CD4-positive, alpha-beta T cell (primary cell): ENCODE results near the gene HBEGF. TPM values are rescaled to one million over a fixed set of nuclear protein-coding genes. Genes with fewer than 3 reads are reported as not detected.

Experiments
- ATAC-seq: fragments of 200-7000 bp; cut with Tn5 transposase; one replicate; pipeline ENCODE4 v1.10.0; 2022; ENCODE audit warnings: mild to moderate bottlenecking; ENCODE audit not compliant: poor library complexity
- CTCF ChIA-PET: fragments of 350-600 bp; sonication (Branson Sonifier 250); formaldehyde crosslinking; loops from one replicate; lab custom pipeline; 2021; ENCODE audit warnings: antibody characterized with exemption, inconsistent platforms; lab: Charles Lee
- POLR2A ChIA-PET: fragments of 350-600 bp; sonication (Branson Sonifier 250); formaldehyde crosslinking; loops from one replicate; lab custom pipeline; 2021; ENCODE audit warnings: antibody characterized with exemption, inconsistent platforms; lab: Charles Lee
- DNase-seq, 14 experiments: peaks; one replicate each; pipeline ENCODE4 v3.0.0-alpha.2; 2013 to 2020; ENCODE audit warnings: mixed read lengths in 2 of 14
- H3K27ac ChIP-seq, 2 donors: one replicate each; pipeline versions ENCODE4 v1.5.1 to v1.7.0; 2013; ENCODE audit warnings: low read length in 2 of 2, low read depth in 1 of 2, mild to moderate bottlenecking in 1 of 2
- H3K27me3 ChIP-seq, 2 experiments: 1 replicate in 1 of 2; 2 replicates in 1 of 2; pipeline versions ENCODE4 v1.6.1 to v1.7.0; 2013; ENCODE audit warnings: low read length in 2 of 2, control low read depth in 1 of 2, mild to moderate bottlenecking in 1 of 2, moderate library complexity in 1 of 2; ENCODE audit not compliant: insufficient read depth in 2 of 2, control insufficient read depth in 1 of 2
- H3K36me3 ChIP-seq: one replicate; pipeline ENCODE4 v1.6.1; 2013; ENCODE audit warnings: low read length, control low read depth; ENCODE audit not compliant: insufficient read depth
- H3K4me1 ChIP-seq: one replicate; pipeline ENCODE4 v1.6.1; 2013; ENCODE audit warnings: low read length, control low read depth; ENCODE audit not compliant: insufficient read depth
- H3K4me3 ChIP-seq: one replicate; pipeline ENCODE4 v1.5.1; 2013; ENCODE audit warnings: mild to moderate bottlenecking, low read length, moderate library complexity
- H3K9me3 ChIP-seq, 2 experiments: 1 replicate in 1 of 2; 2 replicates in 1 of 2; pipeline versions ENCODE4 v1.6.1 to v1.7.0; 2013; ENCODE audit warnings: low read length in 2 of 2, mild to moderate bottlenecking in 2 of 2, control low read depth in 1 of 2, moderate library complexity in 1 of 2; ENCODE audit not compliant: control insufficient read depth in 1 of 2, insufficient read depth in 1 of 2
- H3K27ac Mint-ChIP-seq: one replicate; pipeline ENCODE4 v1.8.0; 2020; ENCODE audit warnings: mixed read lengths
- H3K27me3 Mint-ChIP-seq: one replicate; pipeline ENCODE4 v1.8.0; 2021; ENCODE audit warnings: mixed read lengths
- H3K36me3 Mint-ChIP-seq: one replicate; pipeline ENCODE4 v1.8.0; 2021; ENCODE audit warnings: low read depth, mixed read lengths
- H3K4me1 Mint-ChIP-seq: one replicate; pipeline ENCODE4 v1.8.0; 2021; ENCODE audit warnings: low read depth, mixed read lengths
- H3K4me3 Mint-ChIP-seq: one replicate; pipeline ENCODE4 v1.8.0; 2020; ENCODE audit warnings: mild to moderate bottlenecking, mixed read lengths
- H3K9me3 Mint-ChIP-seq: one replicate; pipeline ENCODE4 v1.8.0; 2020; ENCODE audit warnings: mixed read lengths
- intact Hi-C, 2 experiments: fragments of 100-400 bp; cut with DNase I in 1 of 2; cut with micrococcal nuclease in 1 of 2; formaldehyde crosslinking; loops; one replicate each; pipeline versions ENCODE4 v1.15.1 to v1.9.0; 2023 to 2025; cut with DNase I, micrococcal nuclease
- total RNA-seq, 174 experiments: library from RNA in 2 of 174; stranded (reverse) in 2 of 174; gene quantifications; one replicate each; pipeline ENCODE4 v1.2.3 and lab custom pipeline; 2021 to 2026
- TF ChIP-seq, protein P1 (sequence below): fragments of 200-600 bp; IDR thresholded peaks from one replicate; pipeline ENCODE4 v1.8.0; 2022; ENCODE audit warnings: antibody characterized with exemption, mild to moderate bottlenecking

Gene HBEGF
- total RNA-seq, 2 experiments from 2014 or later, result 3.6 to 4.2 TPM

DNA sequence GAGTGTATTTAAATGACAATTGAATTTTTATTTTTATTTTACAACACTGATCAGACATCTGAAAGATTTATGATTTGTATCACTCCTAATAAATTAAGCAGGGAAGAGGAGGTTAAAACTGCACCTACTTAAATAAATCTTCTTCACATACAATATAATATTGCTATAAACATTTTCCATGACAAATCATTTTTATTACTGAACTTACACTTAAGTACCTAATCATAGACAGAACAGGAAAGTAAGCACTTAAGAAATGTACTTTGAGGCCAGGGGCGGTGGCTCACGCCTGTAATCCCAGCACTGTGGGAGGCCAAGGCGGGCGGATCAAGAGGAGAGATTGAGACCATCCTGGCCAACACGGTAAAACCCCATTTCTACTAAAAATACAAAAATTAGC lies 47.3 kb downstream of the HBEGF start:
- H3K36me3 Mint-ChIP-seq, result peaks cover 44% of the 10 kb centered on the region
- peaks cover 11% of the 10 kb centered on the region for H3K36me3 ChIP-seq
- POLR2A ChIA-PET, result no interaction called here
- peaks cover 67% of the 10 kb centered on the region for H3K4me1 Mint-ChIP-seq
- intact Hi-C loops, result no loop called here
- CTCF ChIA-PET, result interaction anchor here (0.9 kb wide), 1 partner anchor 55 kb away, joined by 3 read pairs; no protein-coding TSS in a partner anchor
- TF ChIP-seq, protein P1, sequence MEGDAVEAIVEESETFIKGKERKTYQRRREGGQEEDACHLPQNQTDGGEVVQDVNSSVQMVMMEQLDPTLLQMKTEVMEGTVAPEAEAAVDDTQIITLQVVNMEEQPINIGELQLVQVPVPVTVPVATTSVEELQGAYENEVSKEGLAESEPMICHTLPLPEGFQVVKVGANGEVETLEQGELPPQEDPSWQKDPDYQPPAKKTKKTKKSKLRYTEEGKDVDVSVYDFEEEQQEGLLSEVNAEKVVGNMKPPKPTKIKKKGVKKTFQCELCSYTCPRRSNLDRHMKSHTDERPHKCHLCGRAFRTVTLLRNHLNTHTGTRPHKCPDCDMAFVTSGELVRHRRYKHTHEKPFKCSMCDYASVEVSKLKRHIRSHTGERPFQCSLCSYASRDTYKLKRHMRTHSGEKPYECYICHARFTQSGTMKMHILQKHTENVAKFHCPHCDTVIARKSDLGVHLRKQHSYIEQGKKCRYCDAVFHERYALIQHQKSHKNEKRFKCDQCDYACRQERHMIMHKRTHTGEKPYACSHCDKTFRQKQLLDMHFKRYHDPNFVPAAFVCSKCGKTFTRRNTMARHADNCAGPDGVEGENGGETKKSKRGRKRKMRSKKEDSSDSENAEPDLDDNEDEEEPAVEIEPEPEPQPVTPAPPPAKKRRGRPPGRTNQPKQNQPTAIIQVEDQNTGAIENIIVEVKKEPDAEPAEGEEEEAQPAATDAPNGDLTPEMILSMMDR, result no peak
- H3K9me3 Mint-ChIP-seq, result no peaks in the 10 kb centered on the region
- DNase-seq (no peak), ATAC-seq (no peak)
- no peak overlapping the region for H3K4me3 ChIP-seq
- H3K4me3 Mint-ChIP-seq, result peak overlapping the region; percentile 20
- no peaks in the 10 kb centered on the region for H3K9me3 ChIP-seq
- no peaks in the 10 kb centered on the region for H3K27me3 Mint-ChIP-seq
- peaks cover 14% of the 10 kb centered on the region for H3K4me1 ChIP-seq
- no peaks in the 10 kb centered on the region for H3K27me3 ChIP-seq
- no peak overlapping the region for H3K27ac Mint-ChIP-seq
- no peak overlapping the region for H3K27ac ChIP-seq

DNA sequence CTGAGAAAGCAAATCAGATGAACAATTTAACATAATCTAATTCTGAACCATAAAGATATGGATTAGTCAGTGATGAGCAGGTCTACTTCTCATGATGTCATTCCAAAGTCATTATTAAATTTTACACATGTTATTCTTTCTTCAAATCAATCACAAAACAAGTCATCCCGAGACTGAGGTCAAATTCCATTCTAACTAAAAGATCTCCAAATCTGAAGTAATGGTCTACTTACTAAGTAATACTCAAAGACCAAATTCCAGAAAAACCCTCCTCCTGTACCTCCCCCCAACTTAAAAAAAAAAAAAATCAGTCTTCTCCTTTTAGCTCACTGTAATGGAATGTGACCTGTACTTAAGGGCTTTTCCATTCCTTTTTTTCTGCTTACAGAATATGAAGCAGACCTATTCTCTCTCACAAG lies 48.2 kb downstream of the HBEGF start:
- intact Hi-C loops, result no loop called here
- ATAC-seq (no peak), DNase-seq (no peak)
- no peaks in the 10 kb centered on the region for H3K9me3 ChIP-seq
- Mint-ChIP-seq H3K4me3 (no peak overlapping the region), H3K27me3 (no peaks in the 10 kb centered on the region), H3K27ac (no peak overlapping the region), H3K4me1 (peaks cover 73% of the 10 kb centered on the region), H3K36me3 (peaks cover 42% of the 10 kb centered on the region), H3K9me3 (no peaks in the 10 kb centered on the region)
- POLR2A ChIA-PET, result no interaction called here
- CTCF ChIA-PET, result interaction anchor here (1.3 kb wide), 1 partner anchor 533 kb away, joined by 3 read pairs; no protein-coding TSS in a partner anchor
- no peak overlapping the region for H3K4me3 ChIP-seq
- no peaks in the 10 kb centered on the region for H3K27me3 ChIP-seq
- H3K4me1 ChIP-seq, result peaks cover 9% of the 10 kb centered on the region
- TF ChIP-seq, protein P1, result no peak
- H3K27ac ChIP-seq, result no peak overlapping the region
- peaks cover 11% of the 10 kb centered on the region for H3K36me3 ChIP-seq

DNA sequence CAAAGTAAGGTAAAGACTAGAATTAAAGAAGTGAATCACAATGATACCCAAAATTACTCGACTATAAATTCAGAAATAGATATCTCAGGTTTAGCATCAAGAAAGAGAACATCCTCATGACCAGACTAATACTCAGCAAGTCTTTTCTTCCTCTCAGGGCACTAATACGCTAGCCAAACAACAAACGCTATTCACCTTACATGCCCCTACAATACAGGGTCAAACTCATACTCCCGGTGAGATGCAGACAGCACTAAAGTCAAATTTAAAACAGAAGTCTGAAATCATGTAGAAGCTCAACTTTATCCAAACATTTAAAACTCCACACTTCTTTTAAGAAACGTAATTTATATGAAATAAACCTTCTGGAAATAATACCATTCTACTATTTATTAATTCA lies 49.1 kb downstream of the HBEGF start:
- Histone ChIP-seq H3K9me3 (no peaks in the 10 kb centered on the region), H3K36me3 (peaks cover 11% of the 10 kb centered on the region), H3K27ac (no peak overlapping the region), H3K4me3 (no peak overlapping the region), H3K27me3 (no peaks in the 10 kb centered on the region), H3K4me1 (peaks cover 4% of the 10 kb centered on the region)
- ATAC-seq (no peak), DNase-seq (no peak)
- no peaks in the 10 kb centered on the region for H3K9me3 Mint-ChIP-seq
- TF ChIP-seq, protein P1, result no peak
- no peak overlapping the region for H3K4me3 Mint-ChIP-seq
- CTCF ChIA-PET, result interaction anchor here (1.3 kb wide), 1 partner anchor 532 kb away, joined by 3 read pairs; no protein-coding TSS in a partner anchor
- peaks cover 36% of the 10 kb centered on the region for H3K36me3 Mint-ChIP-seq
- intact Hi-C loops, result no loop called here
- POLR2A ChIA-PET, result no interaction called here
- H3K4me1 Mint-ChIP-seq, result peaks cover 74% of the 10 kb centered on the region
- H3K27me3 Mint-ChIP-seq, result no peaks in the 10 kb centered on the region
- no peak overlapping the region for H3K27ac Mint-ChIP-seq
